IMR-90 (cell line): Measurements from ENCODE around the gene SVIL. TPM values are rescaled to one million over a fixed set of nuclear protein-coding genes. Genes with fewer than 3 reads are reported as not detected.
A peak's percentile ranks its signal among the peaks of the same experiment; 100 is the strongest.

Experiments
- ATAC-seq: fragments of 200-7000 bp; cut with Tn5 transposase; 2 replicates; pipeline ENCODE4 v1.9.1; 2020; ENCODE audit warnings: low read depth, mild to moderate bottlenecking, moderate library complexity
- BruUV-seq: library from RNA; stranded (reverse); fragments of 400-500 nt; replicated peaks from 2 replicates; lab custom pipeline; 2021; lab: Mats Ljungman, UMichigan
- CTCF ChIA-PET: fragments of 300-600 bp; formaldehyde crosslinking; extraction: SDS; loops from one replicate; lab custom pipeline; 2021; ENCODE audit warnings: antibody characterized with exemption; lab: Yijun Ruan, JAX
- POLR2A ChIA-PET: fragments of 300-600 bp; sonication (Branson Sonifier 250); formaldehyde crosslinking; loops from one replicate; lab custom pipeline; 2022; ENCODE audit warnings: antibody characterized with exemption; ENCODE audit not compliant: unreplicated experiment; lab: Charles Lee
- DNase-seq: peaks from one replicate; pipeline ENCODE4 v3.0.0; 2013
- H2AFZ ChIP-seq: replicated peaks from 2 replicates; pipeline ENCODE3; 2013; ENCODE audit warnings: low read length, mild to moderate bottlenecking; ENCODE audit not compliant: poor library complexity
- H2AK5ac ChIP-seq: 2 replicates; pipeline ENCODE4 v1.6.1; 2013; ENCODE audit warnings: low read depth, low read length, inconsistent platforms
- H2AK9ac ChIP-seq: replicated peaks from 2 replicates; pipeline ENCODE3; 2013; ENCODE audit warnings: mild to moderate bottlenecking, low read depth, low read length, moderate library complexity; ENCODE audit not compliant: poor library complexity
- H2BK120ac ChIP-seq: 2 replicates; pipeline ENCODE4 v1.6.1; 2013; ENCODE audit warnings: low read depth, low read length, inconsistent platforms
- H2BK15ac ChIP-seq: 3 replicates; pipeline ENCODE4 v1.6.1; 2013; ENCODE audit warnings: low read depth, low read length, inconsistent platforms
- H2BK20ac ChIP-seq: 2 replicates; pipeline ENCODE4 v1.6.1; 2013; ENCODE audit warnings: low read depth, mild to moderate bottlenecking, inconsistent platforms, low read length, moderate library complexity
- H2BK5ac ChIP-seq: 2 replicates; pipeline ENCODE4 v1.6.1; 2013; ENCODE audit warnings: mild to moderate bottlenecking, low read depth, low read length, inconsistent platforms; ENCODE audit not compliant: poor library complexity, severe bottlenecking
- H3K14ac ChIP-seq: replicated peaks from 2 replicates; pipeline ENCODE4 v1.6.1; 2013; ENCODE audit warnings: low read depth, low read length, inconsistent platforms
- H3K18ac ChIP-seq: 2 replicates; pipeline ENCODE4 v1.6.1; 2013; ENCODE audit warnings: low read depth, low read length, control low read depth
- H3K23ac ChIP-seq: 2 replicates; pipeline ENCODE4 v1.6.1; 2013; ENCODE audit warnings: low read depth, low read length, inconsistent platforms
- H3K27ac ChIP-seq: 2 replicates; pipeline ENCODE4 v1.5.1; 2013; ENCODE audit warnings: mild to moderate bottlenecking, control low read depth, low read length; ENCODE audit not compliant: insufficient read depth
- H3K27me3 ChIP-seq: 2 replicates; pipeline ENCODE4 v1.6.1; 2013; ENCODE audit warnings: low read length; ENCODE audit not compliant: control insufficient read depth, insufficient read depth
- H3K36me3 ChIP-seq: 2 replicates; pipeline ENCODE4 v1.6.1; 2013; ENCODE audit warnings: low read length, mixed read lengths; ENCODE audit not compliant: control insufficient read depth, insufficient read depth
- H3K4ac ChIP-seq: 2 replicates; pipeline ENCODE4 v1.6.1; 2013; ENCODE audit warnings: low read depth, low read length, inconsistent platforms
- H3K4me1 ChIP-seq: 2 replicates; pipeline ENCODE4 v1.6.1; 2013; ENCODE audit warnings: low read length, mixed read lengths; ENCODE audit not compliant: control insufficient read depth, insufficient read depth
- H3K4me2 ChIP-seq: 2 replicates; pipeline ENCODE4 v1.6.1; 2013; ENCODE audit warnings: low read depth, mild to moderate bottlenecking, control low read depth, low read length, moderate library complexity
- H3K4me3 ChIP-seq: 2 replicates; pipeline ENCODE4 v1.5.1; 2013; ENCODE audit warnings: low read depth, mild to moderate bottlenecking, control low read depth, low read length, moderate library complexity; ENCODE audit not compliant: insufficient read depth
- H3K56ac ChIP-seq: 2 replicates; pipeline ENCODE4 v1.6.1; 2013; ENCODE audit warnings: low read length, inconsistent platforms; ENCODE audit not compliant: insufficient read depth; ENCODE audit errors: extremely low read depth
- H3K79me1 ChIP-seq, 2 experiments: 2 replicates each; pipeline ENCODE4 v1.6.1; 2013; ENCODE audit warnings: low read length in 2 of 2, inconsistent platforms in 1 of 2, low read depth in 1 of 2
- H3K9ac ChIP-seq: 2 replicates; pipeline ENCODE4 v1.6.1; 2013; ENCODE audit warnings: low read depth, low read length, control low read depth
- H3K9me1 ChIP-seq: 2 replicates; pipeline ENCODE4 v1.6.1; 2013; ENCODE audit warnings: low read length, inconsistent platforms; ENCODE audit not compliant: insufficient read depth
- H3K9me3 ChIP-seq: 2 replicates; pipeline ENCODE4 v1.6.1; 2013; ENCODE audit warnings: low read length; ENCODE audit not compliant: control insufficient read depth, insufficient read depth
- H4K20me1 ChIP-seq: 2 replicates; pipeline ENCODE4 v1.6.1; 2013; ENCODE audit warnings: low read length, inconsistent platforms; ENCODE audit not compliant: insufficient read depth
- H4K5ac ChIP-seq: 2 replicates; pipeline ENCODE4 v1.6.1; 2013; ENCODE audit warnings: mild to moderate bottlenecking, low read depth, low read length, control low read depth
- H4K8ac ChIP-seq, 2 experiments: 2 replicates each; pipeline ENCODE4 v1.6.1; 2013; ENCODE audit warnings: low read depth in 2 of 2, low read length in 2 of 2, control low read depth in 1 of 2, inconsistent platforms in 1 of 2
- H4K91ac ChIP-seq: 2 replicates; pipeline ENCODE4 v1.6.1; 2013; ENCODE audit warnings: low read depth, low read length, inconsistent platforms; ENCODE audit not compliant: insufficient read depth
- CEBPB ChIP-seq: IDR thresholded peaks from 2 replicates; pipeline ENCODE4 v1.6.1; 2012; ENCODE audit warnings: low read depth, low read length, improper control_type of control experiment
- NFE2L2 ChIP-seq: fragments of 150-350 bp; IDR thresholded peaks from 2 replicates; pipeline ENCODE4 v1.6.1; 2016; ENCODE audit warnings: low read depth, mild to moderate bottlenecking, low read length
- POLR2A ChIP-seq: IDR thresholded peaks from 2 replicates; pipeline ENCODE4 v1.6.1; 2012; ENCODE audit warnings: mild to moderate bottlenecking, low read depth, low read length
- WGBS, 2 experiments: methylation state at CpG; one replicate each; pipeline versions ENCODE4 v1.1.5 to v1.1.7; 2013; ENCODE audit warnings: missing lambda C conversion rate in 2 of 2; ENCODE audit not compliant: insufficient read length in 1 of 2; ENCODE audit errors: extremely low coverage in 2 of 2; 5-methylcytosine and 5-hydroxymethylcytosine counted together
- dilution Hi-C: fragments of 300-500 bp; cut with HindIII; formaldehyde crosslinking; loops from one replicate; pipeline ENCODE4 v1.14.3; 2018; ENCODE audit warnings: low sequenced_read_pairs; ENCODE audit not compliant: unreplicated experiment
- in situ Hi-C: fragments of 300-500 bp; cut with MboI; formaldehyde crosslinking; loops from 3 replicates; pipeline ENCODE4 v1.14.3; 2019; ENCODE audit warnings: low sequenced_read_pairs, inconsistent platforms, mixed read lengths
- intact Hi-C: fragments of 100-400 bp; cut with micrococcal nuclease; formaldehyde crosslinking; loops from 2 replicates; pipeline ENCODE4 v1.10.0; 2022
- polyA plus RNA-seq, 3 experiments: library from polyadenylated mRNA; depleted of rRNA; stranded (reverse); fragments of >200 nt; gene quantifications; 2 replicates each; pipeline ENCODE4 v1.2.3, GENCODE V29; 2012; ENCODE audit warnings: low replicate concordance in 1 of 3
- total RNA-seq: library from RNA; depleted of rRNA; stranded (reverse); fragments of >200 nt; gene quantifications from 2 replicates; pipeline ENCODE4 v1.2.3, GENCODE V29; 2012

SVIL gene
- total and polyA plus RNA-seq, 2 of the 4 experiments (the other 2 are of a cell fraction), result 11.5 to 11.6 TPM

DNA sequence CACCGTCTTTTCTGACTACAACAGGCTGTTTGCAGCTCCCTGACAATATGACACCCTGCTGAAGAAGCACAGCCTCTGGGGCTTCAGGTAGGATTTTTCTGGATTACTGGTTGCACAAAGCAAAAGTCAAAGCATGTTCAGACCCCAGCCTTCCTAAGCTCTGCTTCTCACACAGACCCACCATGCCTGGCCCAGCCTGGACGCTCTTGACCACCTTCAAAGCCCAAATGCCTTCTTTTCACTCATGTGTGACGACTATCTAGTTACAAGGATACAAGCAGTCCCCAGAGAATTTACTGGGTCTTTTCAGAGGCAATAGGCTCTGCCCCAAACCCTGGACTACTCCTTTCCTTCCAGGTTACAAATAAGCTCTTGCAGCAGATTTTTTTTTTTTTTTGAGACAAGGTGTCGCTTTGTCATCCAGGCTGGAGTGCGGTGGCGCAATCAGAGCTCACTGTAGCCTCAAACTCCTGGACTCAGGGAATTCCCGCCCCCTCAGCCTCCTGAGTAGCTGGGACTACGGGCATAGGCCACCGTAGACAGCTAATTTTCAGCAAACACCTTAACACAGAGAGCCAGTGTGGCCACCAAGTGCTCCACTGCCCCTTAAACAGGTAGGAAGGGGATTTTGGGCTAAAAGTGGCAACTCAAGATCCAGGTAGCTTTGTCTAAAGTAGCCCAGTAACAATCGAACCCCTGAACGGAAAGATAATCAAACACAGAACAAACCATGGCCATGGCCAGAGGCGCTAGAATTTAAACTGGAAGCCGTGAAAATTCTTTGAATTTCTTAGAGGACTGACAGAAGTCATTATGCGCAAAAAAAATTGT lies 16.2 kb downstream of the SVIL start:
- no TSS peak for BruUV-seq
- H4K5ac ChIP-seq, result no peak overlapping the region
- H3K4ac ChIP-seq, result no peak overlapping the region
- no peak overlapping the region for H3K27ac ChIP-seq
- H3K27me3 ChIP-seq, result no peaks in the 10 kb centered on the region
- no peak overlapping the region for H2BK5ac ChIP-seq
- H3K4me3 ChIP-seq, result no peak overlapping the region
- H3K4me2 ChIP-seq, result peak overlapping the region; percentile 24; the same call in 1 of the 2 replicates
- intact Hi-C loops, result no loop called here
- no peak for TF ChIP-seq POLR2A
- TF ChIP-seq NFE2L2, result no peak
- TF ChIP-seq CEBPB, result peak; percentile 88
- 0 out of 3 replicates have a peak overlapping the region, but pooled peaks have one; percentile 2 for H2BK15ac ChIP-seq
- ATAC-seq (no peak; the same call in 1 of the 2 replicates), DNase-seq (peak; percentile 45)
- H2BK120ac ChIP-seq, result no peak overlapping the region
- H2BK20ac ChIP-seq, result peak overlapping the region; percentile 1; the same call in 1 of the 2 replicates
- CTCF ChIA-PET, result interaction anchor here (0.6 to 0.7 kb wide), 3 partner anchors 11 to 49 kb away, joined by 3 to 4 read pairs (median 3); no protein-coding TSS in a partner anchor
- peaks cover 5% of the 10 kb centered on the region; the same call in 1 of the 2 replicates for H3K9me1 ChIP-seq
- no peak overlapping the region for H2AK9ac ChIP-seq
- in situ Hi-C loops, result no loop called here
- H4K20me1 ChIP-seq, result peaks cover 55% of the 10 kb centered on the region
- H3K18ac ChIP-seq, result peak overlapping the region; percentile 27; the same call in 1 of the 2 replicates
- no peak overlapping the region for H4K8ac ChIP-seq
- no peak overlapping the region for H3K14ac ChIP-seq
- H3K9me3 ChIP-seq, result no peaks in the 10 kb centered on the region
- H2AFZ ChIP-seq, result no peak overlapping the region
- no peak overlapping the region for H3K56ac ChIP-seq
- H3K79me1 ChIP-seq, result peaks cover 24 to 70% of the 10 kb centered on the region in 2 experiments
- dilution Hi-C loops, result no loop called here
- WGBS, 2 experiments, result 100% methylated on average over 3 of the region's 14 CpGs; no CpG with 5 or more reads in 1 of the 2 experiments
- H4K91ac ChIP-seq, result no peak overlapping the region
- no peak overlapping the region for H3K9ac ChIP-seq
- H3K4me1 ChIP-seq, result peaks cover 12% of the 10 kb centered on the region
- H3K23ac ChIP-seq, result no peak overlapping the region
- peak overlapping the region; percentile 61; the same call in 1 of the 2 replicates for H2AK5ac ChIP-seq
- POLR2A ChIA-PET, result no interaction called here
- no peaks in the 10 kb centered on the region for H3K36me3 ChIP-seq
